ENCODE measurements around the gene KCNJ14.
A peak's percentile ranks its signal among the peaks of the same experiment; 100 is the strongest.
"Not testable (repeated sequence)": the region's sequence is repeated elsewhere in the genome, so short reads cannot be mapped to it uniquely, and the experiment has no call there.

KCNJ14 gene

DNA sequence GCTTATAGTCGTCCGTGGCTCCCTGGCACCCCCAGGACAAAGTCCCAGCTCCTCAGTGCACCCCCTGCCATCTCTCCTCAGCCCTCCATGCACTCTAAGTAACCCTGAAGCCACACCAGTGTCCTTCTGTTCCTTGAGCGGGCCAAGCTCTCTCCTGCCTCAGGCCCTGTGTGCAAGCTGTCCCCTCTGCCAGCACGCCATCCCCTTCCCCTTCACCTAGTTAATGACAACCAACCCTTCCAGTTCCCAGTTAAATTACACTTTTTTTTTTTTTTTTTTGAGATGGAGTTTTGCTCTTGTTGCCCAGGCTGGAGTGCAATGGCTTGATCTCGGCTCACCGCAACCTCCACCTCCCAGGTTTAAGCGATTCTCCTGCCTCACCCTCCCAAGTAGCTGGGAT lies 33.1 kb downstream of the KCNJ14 start:
- not testable (repeated sequence) for DNase-seq (ENCODE audit: low spot score)

DNA sequence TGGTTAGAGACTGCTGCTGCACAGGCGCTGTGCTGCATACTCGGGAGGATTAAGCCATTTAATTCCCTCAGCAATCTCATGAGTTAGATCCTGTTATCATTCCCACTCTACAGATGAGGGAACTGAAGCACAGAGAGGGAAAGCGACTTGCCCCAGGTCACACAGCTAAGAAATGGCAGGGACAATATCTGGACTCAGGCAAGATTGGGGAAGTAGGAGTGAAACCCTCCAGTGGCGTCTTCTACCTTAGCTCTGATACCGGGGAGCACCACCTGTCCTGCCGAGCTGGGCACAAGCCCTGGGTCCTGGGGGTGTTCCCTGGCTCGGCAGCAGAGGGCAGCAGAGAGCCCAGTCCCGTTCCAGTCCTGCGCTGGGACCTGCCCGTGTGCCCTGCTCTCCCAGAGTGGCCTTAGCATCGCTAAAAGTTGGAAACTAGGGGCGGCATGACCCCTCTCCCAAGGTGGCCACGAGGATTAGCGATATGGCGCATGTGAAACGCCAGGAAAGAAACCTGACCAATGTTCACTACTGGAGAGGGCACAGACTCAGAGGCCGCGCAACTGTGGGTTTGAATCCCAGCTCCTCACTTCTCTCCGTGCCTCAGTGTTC lies 34.3 kb downstream of the KCNJ14 start:
- DNase-seq (ENCODE audit: low spot score), result no peak

GRCh38 chr19:48490981-48491792 lies 35.8 kb downstream of the KCNJ14 start:
- DNase-seq (ENCODE audit: low spot score), result no peak

GRCh38 chr19:48491793-48492123 lies 36.4 kb downstream of the KCNJ14 start:
- DNase-seq (ENCODE audit: low spot score), result no peak

- DNase-seq (ENCODE audit: low spot score), result peak; percentile 94
Observed at GRCh38 chr19:48492925-48493717, 37.7 kb downstream of the KCNJ14 start.

DNA sequence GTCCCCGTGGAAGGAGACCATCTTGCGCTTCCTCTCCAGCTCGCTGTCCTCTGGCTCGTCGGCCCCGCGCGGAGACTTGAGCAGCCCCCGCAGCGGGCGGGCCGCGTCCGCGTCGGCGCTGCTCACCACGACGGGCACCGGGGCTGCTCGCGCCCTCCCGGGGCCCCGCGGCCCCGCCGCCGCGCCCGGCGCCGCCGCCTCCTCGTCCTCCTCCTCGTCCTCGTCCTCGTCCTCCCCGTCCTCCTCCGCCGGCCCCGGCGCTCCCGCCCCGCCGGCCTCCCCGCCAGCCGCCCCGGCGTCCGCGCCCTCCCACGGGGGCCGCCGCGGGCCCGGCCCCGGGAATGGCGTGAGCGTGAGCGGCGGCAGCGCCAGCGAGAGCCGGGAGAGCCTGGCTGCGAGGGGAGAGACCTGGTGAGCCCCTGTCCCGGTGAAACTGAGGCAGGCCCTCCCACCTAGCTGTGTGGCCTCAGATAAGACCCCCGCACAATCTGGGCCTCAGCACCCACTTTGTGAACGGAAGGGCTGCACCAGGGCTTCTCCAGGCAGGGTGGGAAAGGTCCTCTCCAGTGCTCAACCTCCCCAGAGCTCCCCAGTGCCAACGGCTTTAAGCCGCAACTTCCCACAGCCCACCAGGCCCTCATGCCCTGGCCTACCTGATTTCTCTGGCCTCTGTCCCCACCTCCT lies 38.5 kb downstream of the KCNJ14 start:
- DNase-seq (ENCODE audit: low spot score), result no peak

DNA sequence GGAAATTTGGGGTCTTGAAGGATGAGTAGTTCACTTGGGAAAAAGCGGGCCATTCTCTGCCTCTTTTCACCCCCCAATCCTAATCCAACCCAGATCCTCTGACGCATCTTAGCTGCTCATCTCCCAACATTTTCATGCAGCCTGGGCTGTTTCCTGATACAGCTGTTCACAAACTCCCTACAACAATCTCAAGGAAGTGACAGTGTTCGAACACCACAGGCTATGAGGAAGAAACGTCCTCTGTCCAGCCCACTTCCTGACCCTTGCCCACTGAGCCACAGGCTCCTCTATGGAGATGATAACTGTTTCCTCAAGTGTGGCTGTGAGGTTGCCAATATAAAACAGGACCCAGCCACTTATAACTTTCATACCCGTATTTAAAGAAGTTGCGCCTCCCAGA lies 40.0 kb downstream of the KCNJ14 start:
- no peak for DNase-seq (ENCODE audit: low spot score)

GRCh38 chr19:48496959-48497727 lies 41.8 kb downstream of the KCNJ14 start:
- peak; percentile 42 for DNase-seq (ENCODE audit: low spot score)

GRCh38 chr19:48497728-48498594 lies 42.6 kb downstream of the KCNJ14 start:
- DNase-seq (ENCODE audit: low spot score), result peak; percentile 58

DNA sequence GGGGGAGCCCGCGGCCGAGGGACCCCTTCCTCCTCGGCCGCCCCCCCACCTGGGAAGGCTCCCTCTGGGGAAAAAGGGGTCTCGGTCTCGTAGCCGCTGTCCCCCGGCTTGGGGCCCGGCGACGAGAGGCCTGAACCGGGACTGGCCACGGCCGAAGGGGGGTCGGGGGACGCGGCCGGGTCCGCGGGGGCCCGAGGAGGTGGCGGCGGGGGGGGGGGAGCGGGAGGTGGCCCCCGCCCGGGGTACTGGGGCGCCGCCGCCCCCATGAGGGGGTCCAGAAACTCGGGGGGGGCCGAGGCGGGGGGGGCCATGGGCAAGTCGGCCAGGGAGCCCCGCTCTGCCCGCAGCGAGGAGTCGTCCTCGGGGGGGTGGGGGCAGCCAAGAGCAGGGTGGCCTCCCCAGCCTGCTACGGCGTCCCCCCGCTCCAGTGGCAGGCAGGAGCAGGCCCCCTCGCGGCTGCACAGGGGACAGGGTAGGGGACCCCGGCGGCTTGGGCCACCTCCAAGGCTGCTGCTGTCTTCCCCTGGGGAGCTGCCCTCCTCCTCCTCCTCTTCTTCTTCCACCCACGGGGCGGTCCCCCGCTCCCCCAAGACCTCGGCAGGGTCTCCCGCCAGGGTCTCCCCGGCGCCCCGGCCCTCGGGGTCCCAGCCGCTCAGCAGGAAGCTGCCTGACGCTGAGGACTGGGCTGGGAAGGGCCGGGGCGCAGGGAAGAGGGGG lies 43.4 kb downstream of the KCNJ14 start:
- DNase-seq (ENCODE audit: low spot score), result peak; percentile 60

- no peak for DNase-seq (ENCODE audit: low spot score)
Observed at GRCh38 chr19:48499316-48500090, 44.1 kb downstream of the KCNJ14 start.

- no peak for DNase-seq (ENCODE audit: low spot score)
Observed at GRCh38 chr19:48500830-48501493, 45.6 kb downstream of the KCNJ14 start.

GRCh38 chr19:48501494-48502349 lies 46.3 kb downstream of the KCNJ14 start:
- peak; percentile 63 for DNase-seq (ENCODE audit: low spot score)

GRCh38 chr19:48502350-48503018 lies 47.1 kb downstream of the KCNJ14 start:
- peak; percentile 61 for DNase-seq (ENCODE audit: low spot score)

DNA sequence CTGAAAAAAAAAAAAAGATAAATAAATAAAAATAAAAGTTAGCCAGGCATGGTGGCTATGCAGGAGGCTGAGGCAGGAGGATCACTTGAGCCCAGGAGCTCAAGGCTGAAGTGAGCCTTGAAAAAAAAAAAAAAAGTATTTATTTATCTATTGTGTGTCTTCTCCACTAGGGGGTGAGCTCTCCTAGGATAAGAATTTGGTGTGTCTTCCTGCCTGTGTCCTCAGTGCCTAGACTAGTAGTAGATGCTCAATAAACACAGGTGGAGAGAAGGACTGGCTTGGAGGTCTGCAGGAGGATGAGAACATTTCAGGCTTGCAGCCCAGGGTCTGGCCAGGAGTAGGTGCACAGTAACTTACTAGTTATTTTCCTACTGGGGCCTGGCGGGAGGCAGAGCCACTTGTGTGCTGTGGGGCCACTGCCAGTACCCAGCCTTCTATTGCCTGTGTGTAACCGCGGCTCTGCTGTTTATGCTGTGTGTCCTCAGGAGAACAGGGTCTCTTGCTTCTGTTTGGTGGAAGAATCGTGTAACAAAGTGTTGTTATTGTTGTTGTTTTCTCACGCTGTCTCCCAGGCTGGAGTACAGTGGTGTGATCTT lies 50.9 kb downstream of the KCNJ14 start:
- DNase-seq (ENCODE audit: low spot score), result no peak

GRCh38 chr19:48507911-48508439 lies 52.6 kb downstream of the KCNJ14 start:
- DNase-seq (ENCODE audit: low spot score), result no peak
